H1 (cell line): ENCODE data around the gene AFF1. TPM values are rescaled to one million over a fixed set of nuclear protein-coding genes. Genes with fewer than 3 reads are reported as not detected.

Source experiments
- CTCF ChIA-PET: fragments of 300-600 bp; sonication (Branson Sonifier 250); formaldehyde crosslinking; loops from one replicate; lab custom pipeline; 2021; ENCODE audit not compliant: partially characterized antibody; lab: Charles Lee
- POLR2A ChIA-PET: fragments of 300-600 bp; sonication (Branson Sonifier 250); formaldehyde crosslinking; loops from one replicate; lab custom pipeline; 2021; ENCODE audit warnings: inconsistent platforms; ENCODE audit not compliant: partially characterized antibody; lab: Charles Lee
- DNase-seq, 2 experiments: peaks; one replicate each; pipeline versions ENCODE4 v3.0.0 to v3.0.0-alpha.2; 2010 to 2022; ENCODE audit warnings: low spot score in 2 of 2, low read depth in 1 of 2, mixed read lengths in 1 of 2
- FAIRE-seq: peaks from 2 replicates; lab custom pipeline; 2011; peaks lifted over from hg19 to GRCh38; lab: Jason Lieb, UNC
- H2AFZ ChIP-seq: 2 replicates; pipeline ENCODE4 v1.8.1; 2012; ENCODE audit warnings: low read length, inconsistent platforms
- H2AK5ac ChIP-seq: 2 replicates; pipeline ENCODE4 v1.6.1; 2013; ENCODE audit warnings: low read depth, low read length
- H2BK120ac ChIP-seq: replicated peaks from 2 replicates; pipeline ENCODE3; 2013; ENCODE audit warnings: low read depth, low read length, inconsistent platforms
- H2BK12ac ChIP-seq: 2 replicates; pipeline ENCODE4 v1.6.1; 2013; ENCODE audit warnings: low read depth, low read length
- H2BK15ac ChIP-seq: 2 replicates; pipeline ENCODE4 v1.6.1; 2013; ENCODE audit warnings: low read length
- H2BK20ac ChIP-seq: 2 replicates; pipeline ENCODE4 v1.6.1; 2013; ENCODE audit warnings: low read length
- H2BK5ac ChIP-seq: 2 replicates; pipeline ENCODE4 v1.6.1; 2013; ENCODE audit warnings: low read depth, low read length
- H3K14ac ChIP-seq: 2 replicates; pipeline ENCODE4 v1.6.1; 2013; ENCODE audit warnings: inconsistent platforms; ENCODE audit not compliant: insufficient read length
- H3K18ac ChIP-seq: 2 replicates; pipeline ENCODE4 v1.6.1; 2013; ENCODE audit warnings: low read length; ENCODE audit errors: extremely low read depth
- H3K23ac ChIP-seq: 2 replicates; pipeline ENCODE4 v1.6.1; 2013; ENCODE audit warnings: inconsistent platforms; ENCODE audit not compliant: insufficient read length
- H3K23me2 ChIP-seq: 2 replicates; pipeline ENCODE4 v1.6.1; 2013; ENCODE audit warnings: low read depth, low read length
- H3K27ac ChIP-seq: 2 replicates; pipeline ENCODE4 v1.6.1; 2011; ENCODE audit warnings: low read depth, low read length, inconsistent platforms
- H3K27me3 ChIP-seq, 4 experiments: replicated peaks in 1 of 4; 1 replicate in 1 of 4; 2 replicates in 3 of 4; pipeline versions ENCODE4 v1.6.1 to v1.8.1; 2011 to 2013; ENCODE audit warnings: low read length in 3 of 4, mild to moderate bottlenecking in 3 of 4, inconsistent platforms in 2 of 4, mixed read lengths in 2 of 4, moderate library complexity in 1 of 4; ENCODE audit not compliant: control insufficient read depth in 3 of 4, insufficient read depth in 3 of 4; ENCODE audit errors: extremely low read depth in 1 of 4
- H3K36me3 ChIP-seq, 4 experiments: 2 replicates each; pipeline versions ENCODE4 v1.6.1 to v1.8.1; 2011 to 2013; ENCODE audit warnings: mild to moderate bottlenecking in 4 of 4, low read length in 3 of 4, moderate library complexity in 2 of 4, control low read depth in 1 of 4, inconsistent platforms in 1 of 4; ENCODE audit not compliant: insufficient read depth in 4 of 4, control insufficient read depth in 2 of 4
- H3K4ac ChIP-seq: replicated peaks from 2 replicates; pipeline ENCODE3; 2013; ENCODE audit warnings: low read length, low read depth, mixed read lengths, inconsistent platforms; ENCODE audit not compliant: insufficient read length
- H3K4me1 ChIP-seq, 4 experiments: replicated peaks in 1 of 4; 1 replicate in 1 of 4; 2 replicates in 3 of 4; pipeline versions ENCODE4 v1.6.1 to v1.8.1; 2011 to 2013; ENCODE audit warnings: low read length in 3 of 4, inconsistent platforms in 2 of 4, mixed read lengths in 1 of 4; ENCODE audit not compliant: insufficient read depth in 4 of 4, control insufficient read depth in 3 of 4
- H3K4me2 ChIP-seq, 2 experiments: 2 replicates each; pipeline versions ENCODE4 v1.6.1 to v1.8.1; 2011 to 2013; ENCODE audit warnings: low read depth in 2 of 2, low read length in 2 of 2, control low read depth in 1 of 2, inconsistent platforms in 1 of 2, mild to moderate bottlenecking in 1 of 2; ENCODE audit not compliant: insufficient read depth in 1 of 2
- H3K4me3 ChIP-seq, 4 experiments: fragments of 200-600, 300-600 bp in 1 of 4; sonication (generic), shearing (Covaris generic), sonication (Bioruptor Twin) in 1 of 4; 2 replicates each; pipeline versions ENCODE4 v1.5.1 to v1.8.1; 2011 to 2016; ENCODE audit warnings: low read length in 4 of 4, low read depth in 3 of 4, control low read depth in 2 of 4, inconsistent platforms in 2 of 4, mild to moderate bottlenecking in 2 of 4, mixed read lengths in 1 of 4, moderate library complexity in 1 of 4; ENCODE audit not compliant: insufficient read depth in 2 of 4; ENCODE audit errors: extremely low read depth in 1 of 4
- H3K56ac ChIP-seq: replicated peaks from 2 replicates; pipeline ENCODE3; 2013; ENCODE audit warnings: low read depth, mild to moderate bottlenecking, mixed read lengths, low read length, inconsistent platforms; ENCODE audit not compliant: insufficient read length
- H3K79me1 ChIP-seq: 2 replicates; pipeline ENCODE4 v1.6.1; 2013; ENCODE audit warnings: low read depth, low read length, control low read depth
- H3K79me2 ChIP-seq, 2 experiments: 2 replicates each; pipeline versions ENCODE4 v1.6.1 to v1.8.1; 2012 to 2013; ENCODE audit warnings: low read length in 2 of 2, mild to moderate bottlenecking in 2 of 2, inconsistent platforms in 1 of 2; ENCODE audit not compliant: insufficient read depth in 2 of 2, control insufficient read depth in 1 of 2
- H3K9ac ChIP-seq, 4 experiments: replicated peaks in 1 of 4; 1 replicate in 1 of 4; 2 replicates in 3 of 4; pipeline versions ENCODE4 v1.6.1 to v1.8.1; 2011 to 2013; ENCODE audit warnings: low read depth in 3 of 4, low read length in 3 of 4, control low read depth in 2 of 4, mild to moderate bottlenecking in 2 of 4, moderate library complexity in 2 of 4, inconsistent platforms in 1 of 4; ENCODE audit errors: extremely low read depth in 1 of 4
- H3K9me3 ChIP-seq, 2 experiments: 2 replicates each; pipeline versions ENCODE4 v1.6.1 to v1.8.1; 2012 to 2013; ENCODE audit warnings: mild to moderate bottlenecking in 2 of 2, moderate library complexity in 2 of 2, control low read depth in 1 of 2, inconsistent platforms in 1 of 2, low read depth in 1 of 2, low read length in 1 of 2, mixed read lengths in 1 of 2; ENCODE audit not compliant: insufficient read depth in 2 of 2
- H4K20me1 ChIP-seq, 2 experiments: replicated peaks in 1 of 2; 2 replicates each; pipeline versions ENCODE3 to v1.8.1; 2011 to 2013; ENCODE audit warnings: inconsistent platforms in 2 of 2, low read length in 2 of 2, mild to moderate bottlenecking in 1 of 2; ENCODE audit not compliant: insufficient read depth in 2 of 2, control insufficient read depth in 1 of 2
- H4K5ac ChIP-seq: 2 replicates; pipeline ENCODE4 v1.6.1; 2013; ENCODE audit warnings: low read length, low read depth, mixed read lengths, inconsistent platforms; ENCODE audit not compliant: insufficient read length
- H4K8ac ChIP-seq: 2 replicates; pipeline ENCODE4 v1.8.0; 2013; ENCODE audit warnings: mild to moderate bottlenecking, moderate library complexity, low read length, inconsistent platforms; ENCODE audit not compliant: insufficient read depth; ENCODE audit errors: extremely low read depth
- H4K91ac ChIP-seq: replicated peaks from 2 replicates; pipeline ENCODE3; 2013; ENCODE audit warnings: low read length, mixed read lengths, inconsistent platforms; ENCODE audit not compliant: insufficient read length
- BACH1 ChIP-seq: IDR thresholded peaks from 2 replicates; pipeline ENCODE4 v1.6.1; 2012; ENCODE audit warnings: low read length, improper control_type of control experiment
- CTBP2 ChIP-seq: IDR thresholded peaks from 2 replicates; pipeline ENCODE4 v1.7.0; 2011; ENCODE audit warnings: borderline replicate concordance, mild to moderate bottlenecking, moderate library complexity, mixed read lengths, low read length; ENCODE audit not compliant: insufficient read depth, insufficient read length
- POU5F1 ChIP-seq: IDR thresholded peaks from 2 replicates; pipeline ENCODE4 v1.6.1; 2011; ENCODE audit warnings: low read depth, mild to moderate bottlenecking, low read length, moderate library complexity
- SP2 ChIP-seq: IDR thresholded peaks from 2 replicates; pipeline ENCODE4 v1.6.1; 2012; ENCODE audit warnings: mild to moderate bottlenecking, low read length, inconsistent platforms
- YY1 ChIP-seq: IDR thresholded peaks from 2 replicates; pipeline ENCODE4 v1.6.1; 2011; ENCODE audit warnings: low read depth, mild to moderate bottlenecking, low read length
- WGBS, 2 experiments: shearing (Covaris generic) in 1 of 2; methylation state at CpG; one replicate each; pipeline versions ENCODE4 v1.1.6 to v1.1.7; 2013 to 2015; ENCODE audit warnings: low lambda C conversion rate in 2 of 2, mixed read lengths in 2 of 2, inconsistent platforms in 1 of 2, low coverage in 1 of 2, missing lambda C conversion rate in 1 of 2; ENCODE audit not compliant: insufficient replicate concordance in 2 of 2, insufficient coverage in 1 of 2, insufficient read length in 1 of 2; ENCODE audit errors: extremely low coverage in 1 of 2, missing lambda C conversion rate in 1 of 2; 5-methylcytosine and 5-hydroxymethylcytosine counted together
- polyA plus RNA-seq, 7 experiments: library from polyadenylated mRNA; depleted of rRNA in 3 of 7; stranded (reverse) in 5 of 7; unstranded in 2 of 7; fragments of >200 nt in 5 of 7; fragments of 200-250 nt in 2 of 7; gene quantifications; 1 replicate in 5 of 7; 2 replicates in 1 of 7; 4 replicates in 1 of 7; pipeline versions ENCODE4 v1.2.1 to v1.2.3, GENCODE V29; 2011 to 2013; ENCODE audit warnings: missing spikeins in 2 of 7, mixed read lengths in 2 of 7
- total RNA-seq: library from RNA; stranded (reverse); fragmentation: NEBNext Ultra II Directional; extraction: Animal tissue kit (Norgen Biotek cat#: 25700); gene quantifications from 2 replicates; pipeline ENCODE4 v1.2.1, GENCODE V29; 2021

AFF1 gene
- total and polyA plus RNA-seq, 2 of the 8 experiments (the other 6 are each of a cell fraction or from before 2014, with no cell fraction given): 14.8 to 85.5 TPM

DNA sequence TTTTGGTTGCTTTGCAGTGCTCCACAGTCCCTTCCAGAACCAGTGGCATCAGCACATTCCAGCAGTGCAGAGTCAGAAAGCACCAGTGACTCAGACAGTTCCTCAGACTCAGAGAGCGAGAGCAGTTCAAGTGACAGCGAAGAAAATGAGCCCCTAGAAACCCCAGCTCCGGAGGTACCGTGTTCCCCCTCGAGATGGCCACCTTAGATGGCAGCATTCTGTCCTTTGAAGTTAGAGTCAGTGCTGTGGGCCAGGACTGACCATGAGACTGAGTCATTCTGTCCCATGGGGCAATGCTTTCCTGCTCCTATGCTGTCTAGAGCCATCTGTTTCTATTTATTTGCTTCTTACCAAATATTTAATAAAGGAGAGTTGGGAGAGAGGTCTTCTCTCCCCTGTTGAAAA, 173.3 kb downstream of the AFF1 start:
- ChIA-PET POLR2A (no interaction called here), CTCF (no interaction called here)
- Histone ChIP-seq H3K18ac (no peak overlapping the region), H3K27me3 (no peaks in the 10 kb centered on the region), H2BK120ac (no peak overlapping the region), H3K9me3 (no peaks in the 10 kb centered on the region), H3K36me3 (peaks cover 5 to 41% (median 9%) of the 10 kb centered on the region in 4 experiments), H3K23ac (no peak overlapping the region), H3K14ac (no peak overlapping the region), H3K4me3 (no peak overlapping the region), H2BK5ac (no peak overlapping the region), H3K27ac (no peak overlapping the region), H2BK12ac (no peak overlapping the region), H3K23me2 (no peaks in the 10 kb centered on the region), H4K91ac (no peak overlapping the region), H4K20me1 (no peaks in the 10 kb centered on the region), H2AK5ac (no peak overlapping the region), H2AFZ (no peak overlapping the region), H3K9ac (no peak overlapping the region; a peak in 1 of 7 replicates)
- FAIRE-seq (no peak), DNase-seq (no peak)
- TF ChIP-seq YY1 (no peak), CTBP2 (no peak), SP2 (no peak), BACH1 (no peak), POU5F1 (no peak)
- TF ChIP-seq, all 59 proteins: peak for 0
- H3K79me1 ChIP-seq: no peaks in the 10 kb centered on the region
- H3K4ac ChIP-seq: no peak overlapping the region
- H2BK20ac ChIP-seq: no peak overlapping the region
- no peak overlapping the region for H4K8ac ChIP-seq
- H3K4me2 ChIP-seq: no peak overlapping the region
- WGBS, 2 experiments: 97% methylated on average over 5 of the region's 5 CpGs; no CpG with 5 or more reads in 1 of the 2 experiments
- H3K4me1 ChIP-seq: no peaks in the 10 kb centered on the region
- H4K5ac ChIP-seq: no peak overlapping the region
- H2BK15ac ChIP-seq: no peak overlapping the region
- H3K56ac ChIP-seq: no peak overlapping the region
- no peaks in the 10 kb centered on the region for H3K79me2 ChIP-seq
